Lung (tissue), 12 donors: ENCODE measurements around the gene TYMS. TPM values are rescaled to one million over a fixed set of nuclear protein-coding genes. Genes with fewer than 3 reads are reported as not detected.

ENCODE experiments used
- ATAC-seq: fragments of 200-7000 bp; cut with Tn5 transposase; one replicate; pipeline ENCODE4 v1.9.1; 2020; ENCODE audit warnings: moderate number of reproducible peaks; ENCODE audit not compliant: insufficient read depth, low FRiP score
- DNase-seq, 3 donors: peaks; one replicate each; pipeline ENCODE4 v3.0.0-alpha.2; 2013 to 2017
- H3K27ac ChIP-seq, 2 donors: one replicate each; pipeline ENCODE4 v1.5.1; 2013; ENCODE audit warnings: mild to moderate bottlenecking in 2 of 2, moderate library complexity in 2 of 2, control low read depth in 1 of 2, inconsistent platforms in 1 of 2, low read depth in 1 of 2, low read length in 1 of 2
- H3K27me3 ChIP-seq, 3 donors: one replicate each; pipeline ENCODE4 v1.5.1; 2013; ENCODE audit warnings: low read length in 2 of 3; ENCODE audit not compliant: control insufficient read depth in 3 of 3, insufficient read depth in 3 of 3
- H3K36me3 ChIP-seq, 4 donors: one replicate each; pipeline ENCODE4 v1.5.1; 2013; ENCODE audit warnings: low read length in 4 of 4, mild to moderate bottlenecking in 1 of 4, moderate library complexity in 1 of 4; ENCODE audit not compliant: control insufficient read depth in 4 of 4, insufficient read depth in 4 of 4
- H3K4me1 ChIP-seq, 5 donors: one replicate each; pipeline ENCODE4 v1.5.1; 2013; ENCODE audit warnings: low read length in 5 of 5, mild to moderate bottlenecking in 2 of 5, moderate library complexity in 1 of 5; ENCODE audit not compliant: control insufficient read depth in 5 of 5, insufficient read depth in 5 of 5
- H3K4me3 ChIP-seq: one replicate; pipeline ENCODE4 v1.5.1; 2013; ENCODE audit warnings: mild to moderate bottlenecking, control low read depth, moderate library complexity
- H3K9ac ChIP-seq, 2 donors: one replicate each; pipeline ENCODE4 v1.5.1; 2013; ENCODE audit warnings: low read length in 2 of 2, control low read depth in 1 of 2; ENCODE audit not compliant: insufficient read depth in 1 of 2
- H3K9me3 ChIP-seq, 4 donors: one replicate each; pipeline ENCODE4 v1.5.1; 2013; ENCODE audit warnings: low read length in 3 of 4, mild to moderate bottlenecking in 1 of 4, moderate library complexity in 1 of 4; ENCODE audit not compliant: control insufficient read depth in 4 of 4, insufficient read depth in 3 of 4
- WGBS, 2 donors: extraction: QIAGEN DNeasy Blood & Tissue Kit; methylation state at CpG; one replicate each; pipeline ENCODE4 v1.1.7; 2013; 5-methylcytosine and 5-hydroxymethylcytosine counted together
- polyA plus RNA-seq, 2 donors: library from polyadenylated mRNA; stranded (reverse); fragments of 200-250 nt; gene quantifications; one replicate each; pipeline ENCODE4 v1.2.1, GENCODE V29; 2013
- total RNA-seq, 2 donors: library from RNA; depleted of rRNA in 1 of 2; stranded (reverse); fragments of >200 nt in 1 of 2; gene quantifications; one replicate each; pipeline ENCODE4 v1.2.1, GENCODE V29; 2014 to 2021
- TF ChIP-seq, protein P1 (sequence below): IDR thresholded peaks from 2 replicates; pipeline ENCODE4 v1.5.1; 2012; ENCODE audit warnings: mild to moderate bottlenecking; ENCODE audit errors: control extremely low read depth, extremely low read depth
- donor health status: control.
- donor health status: control.
- donor health status: Bipolar disorder and iron deficiency.
- donor health status: healthy.
- donor health status: DM: yes; HTN: yes; CAD: no.

TYMS gene
- total and polyA plus RNA-seq, 4 donors = 5.8 to 23.4 (median 8.2) TPM

DNA sequence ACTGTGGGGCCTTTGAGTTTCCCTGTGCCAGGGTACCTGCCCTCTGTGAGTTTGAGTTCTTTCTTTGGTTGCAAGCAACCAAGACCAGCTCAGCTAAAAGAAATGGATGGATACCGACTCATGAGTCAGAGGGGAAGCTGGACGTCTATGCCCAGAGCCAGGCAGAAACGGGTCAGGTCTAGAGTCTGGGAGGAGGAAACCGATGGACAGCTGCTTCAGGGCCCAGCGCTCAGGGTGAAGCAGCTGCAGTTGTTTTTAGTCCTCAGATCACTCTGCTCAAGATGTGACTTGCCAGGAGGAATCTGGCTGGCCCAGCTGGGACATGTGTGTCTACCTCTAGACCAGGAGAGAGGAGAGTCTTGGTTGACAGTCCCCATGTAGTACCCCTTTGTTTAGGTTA, 10.1 kb upstream of the TYMS start:
- no peaks in the 10 kb centered on the region for H3K9me3 ChIP-seq

DNA sequence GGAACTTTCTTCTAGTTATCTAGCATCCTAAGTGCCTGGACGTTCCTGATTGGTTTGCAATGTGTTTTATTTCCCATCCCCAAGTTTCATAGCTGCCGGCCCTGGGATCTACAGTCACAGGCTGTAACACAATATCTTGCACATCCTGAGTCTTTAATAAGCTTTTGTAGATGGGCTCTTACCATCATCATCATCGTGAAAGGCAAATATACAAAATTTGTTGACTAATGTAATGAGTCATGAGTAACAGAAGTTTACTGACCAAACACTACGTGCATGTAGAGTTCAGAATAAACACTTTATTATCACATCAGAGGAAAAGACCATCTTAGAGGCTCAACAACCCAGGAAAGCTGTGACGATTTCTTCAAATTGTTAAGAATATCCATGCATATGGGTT, 8.1 kb upstream of the TYMS start:
- Histone ChIP-seq H3K36me3 (no peaks in the 10 kb centered on the region), H3K27me3 (no peaks in the 10 kb centered on the region), H3K9me3 (no peaks in the 10 kb centered on the region), H3K9ac (no peak overlapping the region), H3K4me1 (no peaks in the 10 kb centered on the region), H3K27ac (no peak overlapping the region), H3K4me3 (no peak overlapping the region)
- WGBS, 2 donors = 73 to 84% methylated on average over 5 of the region's 5 CpGs
- no peak for DNase-seq
- TF ChIP-seq, protein P1, sequence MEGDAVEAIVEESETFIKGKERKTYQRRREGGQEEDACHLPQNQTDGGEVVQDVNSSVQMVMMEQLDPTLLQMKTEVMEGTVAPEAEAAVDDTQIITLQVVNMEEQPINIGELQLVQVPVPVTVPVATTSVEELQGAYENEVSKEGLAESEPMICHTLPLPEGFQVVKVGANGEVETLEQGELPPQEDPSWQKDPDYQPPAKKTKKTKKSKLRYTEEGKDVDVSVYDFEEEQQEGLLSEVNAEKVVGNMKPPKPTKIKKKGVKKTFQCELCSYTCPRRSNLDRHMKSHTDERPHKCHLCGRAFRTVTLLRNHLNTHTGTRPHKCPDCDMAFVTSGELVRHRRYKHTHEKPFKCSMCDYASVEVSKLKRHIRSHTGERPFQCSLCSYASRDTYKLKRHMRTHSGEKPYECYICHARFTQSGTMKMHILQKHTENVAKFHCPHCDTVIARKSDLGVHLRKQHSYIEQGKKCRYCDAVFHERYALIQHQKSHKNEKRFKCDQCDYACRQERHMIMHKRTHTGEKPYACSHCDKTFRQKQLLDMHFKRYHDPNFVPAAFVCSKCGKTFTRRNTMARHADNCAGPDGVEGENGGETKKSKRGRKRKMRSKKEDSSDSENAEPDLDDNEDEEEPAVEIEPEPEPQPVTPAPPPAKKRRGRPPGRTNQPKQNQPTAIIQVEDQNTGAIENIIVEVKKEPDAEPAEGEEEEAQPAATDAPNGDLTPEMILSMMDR = no peak
- ATAC-seq = no peak

More for the DNA sequence above, 10.1 kb upstream of the TYMS start:
- H3K36me3 ChIP-seq = no peaks in the 10 kb centered on the region
- H3K27me3 ChIP-seq = no peaks in the 10 kb centered on the region
- ATAC-seq = no peak
- no peak overlapping the region for H3K9ac ChIP-seq
- no peak overlapping the region for H3K27ac ChIP-seq
- no peak overlapping the region for H3K4me3 ChIP-seq
- no peaks in the 10 kb centered on the region for H3K4me1 ChIP-seq
- no peak for DNase-seq
- WGBS, 2 donors = 92 to 94% methylated on average over 5 of the region's 5 CpGs
- TF ChIP-seq, protein P1 = no peak

DNA sequence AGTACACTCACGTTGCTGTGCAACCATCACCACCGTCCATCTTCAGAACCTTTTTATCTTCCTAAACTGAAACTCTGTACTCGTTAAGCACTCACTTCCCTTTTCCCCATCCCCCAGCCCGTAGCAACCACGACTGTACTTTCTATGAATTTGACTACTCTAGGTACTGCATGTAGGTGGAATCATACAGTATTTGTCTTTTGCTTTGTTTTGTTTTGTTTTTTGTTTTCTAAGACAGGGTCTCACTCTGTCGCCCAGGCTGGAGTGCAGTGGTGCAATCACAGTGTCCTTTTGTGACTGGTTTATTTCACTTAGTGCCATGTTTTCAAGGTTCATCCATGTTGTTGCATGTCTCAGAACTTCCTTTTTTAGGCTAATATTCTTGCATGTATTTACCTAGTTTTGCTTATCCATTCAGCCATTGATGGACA, 7.0 kb upstream of the TYMS start:
- no peaks in the 10 kb centered on the region for H3K4me1 ChIP-seq
- TF ChIP-seq, protein P1 = no peak
- H3K9me3 ChIP-seq = peaks cover 0 to 2% (median 0%) of the 10 kb centered on the region in 4 donors
- 29 to 48% methylated on average over 6 of the region's 6 CpGs for WGBS, 2 donors
- H3K9ac ChIP-seq = no peak overlapping the region
- H3K27me3 ChIP-seq = no peaks in the 10 kb centered on the region
- ATAC-seq = no peak
- no peaks in the 10 kb centered on the region for H3K36me3 ChIP-seq
- H3K4me3 ChIP-seq = no peak overlapping the region
- H3K27ac ChIP-seq = no peak overlapping the region
- no peak for DNase-seq

DNA sequence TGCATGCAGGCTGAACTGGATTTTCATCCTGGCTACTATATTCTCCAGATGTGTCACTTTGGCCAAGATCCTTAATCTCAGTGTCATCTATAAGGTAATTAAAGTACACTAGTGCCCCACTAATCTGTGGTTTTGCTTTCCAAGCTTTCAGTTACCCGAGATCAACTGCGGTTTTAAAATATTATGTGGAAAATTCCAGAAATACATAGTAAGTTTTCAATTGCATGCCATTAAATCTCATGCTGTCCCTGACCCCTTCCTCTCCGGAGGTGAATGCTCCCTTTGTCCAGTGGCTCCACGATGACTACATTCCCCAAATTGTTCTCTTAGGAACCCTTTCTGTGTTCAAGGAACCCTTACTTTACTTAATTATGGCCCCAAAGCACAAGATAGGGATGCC, 5.3 kb upstream of the TYMS start:
- DNase-seq = no peak
- Histone ChIP-seq H3K27me3 (no peaks in the 10 kb centered on the region), H3K36me3 (no peaks in the 10 kb centered on the region), H3K27ac (no peak overlapping the region), H3K9ac (no peak overlapping the region), H3K9me3 (peaks cover 0 to 2% (median 0%) of the 10 kb centered on the region in 4 donors), H3K4me1 (no peaks in the 10 kb centered on the region), H3K4me3 (no peak overlapping the region)
- ATAC-seq = no peak
- TF ChIP-seq, protein P1 = no peak
- 70 to 77% methylated on average over 4 of the region's 4 CpGs for WGBS, 2 donors
